GM21423 (cell line): Measurements from ENCODE around the gene ART3.

Experiments
- ATAC-seq: cut with Tn5 transposase; IDR thresholded peaks from one replicate; pipeline ENCODE4 v1.9.1; 2021; ENCODE audit warnings: mild to moderate bottlenecking, moderate library complexity; ENCODE audit not compliant: unreplicated experiment

The ART3 gene

GRCh38 chr4:76144546-76144945 is 70.0 kb downstream of the ART3 start:
- no peak for ATAC-seq

- peak; percentile 37 for ATAC-seq
These were observed 73.1 kb downstream of the ART3 start for GRCh38 chr4:76147454-76148141.

DNA sequence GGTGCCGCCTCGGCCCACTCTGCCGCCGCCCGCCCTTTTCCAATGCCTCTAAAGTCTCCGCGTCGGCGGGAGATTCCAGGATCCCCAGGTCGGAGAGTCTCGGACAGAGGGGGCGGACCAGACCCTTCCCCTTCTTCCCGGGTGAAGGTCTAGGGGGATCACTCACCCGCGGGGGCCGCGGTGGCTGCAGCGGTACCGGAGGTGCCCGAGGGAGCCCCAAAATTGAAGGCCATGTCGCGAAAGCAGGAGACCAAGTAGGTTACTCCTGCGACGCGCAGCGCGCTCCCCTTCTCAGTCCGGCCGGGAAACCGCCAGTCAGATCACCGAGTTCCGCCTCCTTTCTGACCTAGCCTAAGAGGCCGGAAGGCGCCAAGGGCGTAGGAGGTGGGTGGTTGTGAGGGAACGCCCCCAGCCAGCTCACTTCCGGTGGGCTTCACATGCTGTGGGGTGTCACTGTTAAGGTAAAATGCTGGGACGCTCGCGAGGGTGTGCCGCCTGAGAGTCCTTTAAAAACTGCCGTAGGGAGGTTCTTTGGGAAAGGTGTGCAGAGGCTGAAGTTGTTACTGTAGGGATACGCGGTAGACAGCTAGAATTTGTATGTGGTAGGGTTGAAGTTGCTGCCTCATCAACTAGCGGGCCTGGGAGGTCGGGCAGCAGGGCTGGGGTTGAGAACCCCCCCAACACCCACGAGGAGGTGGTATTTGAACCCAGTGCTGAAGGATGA is 73.8 kb downstream of the ART3 start, which contains the start of gene NUP54:
NUP54 (minus strand) TSS at position 256 of the 724 bp plus-strand sequence; CDS start at position 233, 23 bp downstream.
- peak; percentile 99 for ATAC-seq

DNA sequence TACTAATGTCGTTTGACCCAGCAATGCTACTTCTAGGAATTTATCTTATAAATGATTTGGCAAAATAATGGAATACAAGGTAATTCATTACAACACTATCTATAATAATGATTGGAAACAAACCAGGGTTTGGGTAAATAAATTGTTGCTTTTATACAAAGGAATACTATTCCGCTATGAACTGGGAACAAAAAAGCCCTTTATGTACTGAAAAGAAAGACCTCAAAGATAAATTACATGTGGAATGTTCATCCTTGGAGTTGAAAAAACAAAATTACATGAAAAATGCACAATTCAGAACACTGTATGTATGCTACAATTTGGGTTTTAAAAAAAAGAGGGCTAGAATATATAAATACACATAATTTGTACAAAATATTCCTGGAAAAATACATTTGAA is 78.8 kb downstream of the ART3 start:
- no peak for ATAC-seq

DNA sequence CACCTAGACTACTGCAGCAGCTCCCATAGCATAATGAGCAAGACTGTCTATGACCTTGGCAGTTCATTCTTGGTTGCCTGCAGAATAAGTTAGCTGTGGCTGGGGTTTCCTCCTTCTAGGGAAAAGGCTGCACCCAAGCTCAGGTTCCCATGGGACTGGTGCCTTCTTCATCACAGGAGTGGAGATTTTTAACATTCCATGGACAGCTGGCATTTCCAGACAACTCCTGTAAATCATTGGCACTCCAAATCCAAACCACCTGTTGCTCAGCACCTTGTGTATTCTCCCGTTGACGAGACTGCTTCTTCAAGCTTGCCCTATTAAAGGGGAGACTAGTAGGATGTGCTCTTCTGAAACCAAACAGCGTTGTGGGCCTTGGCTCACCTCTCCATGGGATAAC is 81.5 kb downstream of the ART3 start:
- no peak for ATAC-seq

DNA sequence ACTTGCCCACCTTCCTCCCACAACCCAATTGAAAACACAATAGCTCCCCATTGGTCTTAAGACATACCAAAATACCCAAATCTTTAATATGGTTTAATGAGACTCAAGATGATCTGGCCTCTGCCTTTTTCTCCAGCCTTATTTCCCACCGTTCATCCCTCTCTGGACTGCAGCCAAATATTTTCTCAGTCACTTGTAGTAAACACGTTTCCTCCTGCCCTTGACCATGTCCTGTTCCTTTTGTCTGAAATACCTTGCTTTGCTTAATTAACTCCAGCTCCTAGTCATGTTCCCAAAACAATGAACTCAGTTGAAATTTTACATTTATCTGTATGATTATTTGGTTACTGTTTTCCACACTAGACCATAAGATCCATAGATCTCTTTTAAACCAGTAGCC is 82.1 kb downstream of the ART3 start:
- no peak for ATAC-seq

GRCh38 chr4:76160355-76160754 is 85.8 kb downstream of the ART3 start:
- ATAC-seq, result no peak
